Stimulated activated naive CD8-positive, alpha-beta T cell treated with anti-CD3 and anti-CD28 coated beads, Interleukin-15, amount 100 ng/mL, for 72 hours (primary cell): ENCODE results near the gene DACH1.
A peak's percentile ranks its signal among the peaks of the same experiment; 100 is the strongest.
"Not testable (repeated sequence)": the region's sequence is repeated elsewhere in the genome, so short reads cannot be mapped to it uniquely, and the experiment has no call there.

Experiments
- ATAC-seq: fragments of 150-1000 bp; cut with Tn5 transposase; 2 replicates; pipeline ENCODE4 v1.10.0; 2021; ENCODE audit warnings: mild to moderate bottlenecking, moderate library complexity
- DNase-seq, 2 donors: peaks; one replicate each; pipeline ENCODE4 v3.0.0; 2021 to 2022
- H3K27ac Mint-ChIP-seq, 2 donors: one replicate each; pipeline ENCODE4 v1.8.0; 2022; ENCODE audit warnings: mild to moderate bottlenecking in 2 of 2, mixed read lengths in 2 of 2, moderate library complexity in 2 of 2
- H3K27me3 Mint-ChIP-seq: one replicate; pipeline ENCODE4 v1.8.0; 2022; ENCODE audit warnings: mixed read lengths
- H3K4me1 Mint-ChIP-seq: one replicate; pipeline ENCODE4 v1.8.0; 2022; ENCODE audit warnings: mild to moderate bottlenecking, mixed read lengths
- H3K4me3 Mint-ChIP-seq, 2 donors: one replicate each; pipeline ENCODE4 v1.8.0; 2022; ENCODE audit warnings: mild to moderate bottlenecking in 2 of 2, mixed read lengths in 2 of 2, moderate library complexity in 1 of 2
- H3K9me3 Mint-ChIP-seq, 2 donors: one replicate each; pipeline ENCODE4 v1.8.0; 2022; ENCODE audit warnings: mixed read lengths in 2 of 2

The DACH1 gene

GRCh38 chr13:71867131-71867814 lies at the start of gene DACH1:
DACH1 (minus strand) TSS chr13:71867204.
- DNase-seq (peak; percentile 11 to 13), ATAC-seq (peak; percentile 66)
- Mint-ChIP-seq H3K27ac (peak within 1 kb of the TSS; percentile 19 to 35), H3K4me3 (peak within 1 kb of the TSS; percentile 79 to 84), H3K9me3 (no peaks in the 10 kb centered on the region), H3K27me3 (peaks cover 84% of the 10 kb centered on the region), H3K4me1 (peaks cover 30% of the 10 kb centered on the region)

GRCh38 chr13:71913717-71914116 lies 46.7 kb upstream of the DACH1 start:
- ATAC-seq (no peak), DNase-seq (no peak)
- no peaks in the 10 kb centered on the region for H3K27me3 Mint-ChIP-seq
- no peaks in the 10 kb centered on the region for H3K9me3 Mint-ChIP-seq
- H3K4me3 Mint-ChIP-seq = no peak overlapping the region
- no peak overlapping the region for H3K27ac Mint-ChIP-seq
- H3K4me1 Mint-ChIP-seq = no peaks in the 10 kb centered on the region

GRCh38 chr13:71912524-71912923 lies 45.5 kb upstream of the DACH1 start:
- ATAC-seq (no peak), DNase-seq (no peak)
- Mint-ChIP-seq H3K27me3 (no peaks in the 10 kb centered on the region), H3K27ac (no peak overlapping the region), H3K4me3 (no peak overlapping the region), H3K9me3 (no peaks in the 10 kb centered on the region), H3K4me1 (no peaks in the 10 kb centered on the region)

GRCh38 chr13:71906448-71906847 lies 39.4 kb upstream of the DACH1 start:
- no peaks in the 10 kb centered on the region for H3K4me1 Mint-ChIP-seq
- no peak overlapping the region for H3K4me3 Mint-ChIP-seq
- H3K27ac Mint-ChIP-seq = peak overlapping the region in 1 of 2 donors; percentile 26
- no peaks in the 10 kb centered on the region for H3K27me3 Mint-ChIP-seq
- ATAC-seq = no peak
- DNase-seq = no peak
- H3K9me3 Mint-ChIP-seq = no peaks in the 10 kb centered on the region

- Mint-ChIP-seq H3K27ac (no peak overlapping the region), H3K27me3 (no peaks in the 10 kb centered on the region), H3K9me3 (no peaks in the 10 kb centered on the region), H3K4me3 (no peak overlapping the region), H3K4me1 (no peaks in the 10 kb centered on the region)
- no peak for ATAC-seq
- no peak for DNase-seq
Measured at GRCh38 chr13:71902676-71903075, 35.7 kb upstream of the DACH1 start.

- not testable (repeated sequence) for ATAC-seq, H3K27ac Mint-ChIP-seq, DNase-seq, H3K4me1 Mint-ChIP-seq, H3K4me3 Mint-ChIP-seq, H3K9me3 Mint-ChIP-seq, H3K27me3 Mint-ChIP-seq
Measured at GRCh38 chr13:71893506-71893905, 26.5 kb upstream of the DACH1 start.

- no peak overlapping the region for H3K27ac Mint-ChIP-seq
- no peaks in the 10 kb centered on the region for H3K9me3 Mint-ChIP-seq
- ATAC-seq (no peak), DNase-seq (no peak)
- H3K4me1 Mint-ChIP-seq = no peaks in the 10 kb centered on the region
- no peaks in the 10 kb centered on the region for H3K27me3 Mint-ChIP-seq
- H3K4me3 Mint-ChIP-seq = no peak overlapping the region
Measured at GRCh38 chr13:71886880-71887279, 19.9 kb upstream of the DACH1 start.

- no peak for DNase-seq
- H3K27me3 Mint-ChIP-seq = no peaks in the 10 kb centered on the region
Measured at GRCh38 chr13:71882120-71882519, 15.1 kb upstream of the DACH1 start.

GRCh38 chr13:71880753-71881541 lies 13.9 kb upstream of the DACH1 start:
- DNase-seq (no peak), ATAC-seq (no peak)
- no peak overlapping the region for H3K4me3 Mint-ChIP-seq
- no peak overlapping the region for H3K27ac Mint-ChIP-seq
- H3K27me3 Mint-ChIP-seq = no peaks in the 10 kb centered on the region
- peaks cover 5% of the 10 kb centered on the region for H3K4me1 Mint-ChIP-seq
- H3K9me3 Mint-ChIP-seq = no peaks in the 10 kb centered on the region

More at GRCh38 chr13:71882120-71882519, 15.1 kb upstream of the DACH1 start:
- Mint-ChIP-seq H3K4me3 (no peak overlapping the region), H3K9me3 (no peaks in the 10 kb centered on the region), H3K4me1 (peaks cover 3% of the 10 kb centered on the region), H3K27ac (no peak overlapping the region)
- no peak for ATAC-seq

- H3K27me3 Mint-ChIP-seq = no peaks in the 10 kb centered on the region
- DNase-seq (no peak), ATAC-seq (no peak)
- no peak overlapping the region for H3K4me3 Mint-ChIP-seq
- H3K9me3 Mint-ChIP-seq = no peaks in the 10 kb centered on the region
- no peak overlapping the region for H3K27ac Mint-ChIP-seq
- H3K4me1 Mint-ChIP-seq = peaks cover 5% of the 10 kb centered on the region
Measured at GRCh38 chr13:71879808-71880344, 12.9 kb upstream of the DACH1 start.

GRCh38 chr13:71879129-71879535 lies 12.1 kb upstream of the DACH1 start:
- peaks cover 5% of the 10 kb centered on the region for H3K4me1 Mint-ChIP-seq
- DNase-seq (no peak), ATAC-seq (peak; percentile 79)
- H3K4me3 Mint-ChIP-seq = no peak overlapping the region
- no peaks in the 10 kb centered on the region for H3K9me3 Mint-ChIP-seq
- H3K27ac Mint-ChIP-seq = no peak overlapping the region
- no peaks in the 10 kb centered on the region for H3K27me3 Mint-ChIP-seq

GRCh38 chr13:71877256-71877653 lies 10.3 kb upstream of the DACH1 start:
- H3K4me1 Mint-ChIP-seq = peaks cover 5% of the 10 kb centered on the region
- H3K27me3 Mint-ChIP-seq = peaks cover under 1% of the 10 kb centered on the region
- no peak overlapping the region for H3K27ac Mint-ChIP-seq
- ATAC-seq (no peak), DNase-seq (no peak)
- H3K9me3 Mint-ChIP-seq = no peaks in the 10 kb centered on the region
- no peak overlapping the region for H3K4me3 Mint-ChIP-seq

GRCh38 chr13:71876648-71877255 lies 9.7 kb upstream of the DACH1 start:
- H3K4me3 Mint-ChIP-seq = no peak overlapping the region
- H3K4me1 Mint-ChIP-seq = peaks cover 5% of the 10 kb centered on the region
- DNase-seq (no peak), ATAC-seq (no peak)
- no peaks in the 10 kb centered on the region for H3K9me3 Mint-ChIP-seq
- peaks cover 5% of the 10 kb centered on the region for H3K27me3 Mint-ChIP-seq
- no peak overlapping the region for H3K27ac Mint-ChIP-seq

GRCh38 chr13:71875823-71876222 lies 8.8 kb upstream of the DACH1 start:
- peaks cover 7% of the 10 kb centered on the region for H3K27me3 Mint-ChIP-seq
- no peak for ATAC-seq
- no peak overlapping the region for H3K27ac Mint-ChIP-seq
- H3K4me3 Mint-ChIP-seq = no peak overlapping the region
- peaks cover 5% of the 10 kb centered on the region for H3K4me1 Mint-ChIP-seq
- no peaks in the 10 kb centered on the region for H3K9me3 Mint-ChIP-seq
- no peak for DNase-seq

- ATAC-seq (no peak), DNase-seq (no peak)
- Mint-ChIP-seq H3K9me3 (no peaks in the 10 kb centered on the region), H3K4me1 (peaks cover 5% of the 10 kb centered on the region), H3K27me3 (peaks cover 19% of the 10 kb centered on the region), H3K4me3 (no peak overlapping the region), H3K27ac (no peak overlapping the region)
Measured at GRCh38 chr13:71874458-71874857, 7.5 kb upstream of the DACH1 start.
